Fibroblast of skin of left quadriceps (primary cell): Measurements from ENCODE around the gene RBM17.
"Not testable (repeated sequence)": the region's sequence is repeated elsewhere in the genome, so short reads cannot be mapped to it uniquely, and the experiment has no call there.

Source experiments
- DNase-seq, 2 experiments: peaks; one replicate each; pipeline ENCODE4 v3.0.0-alpha.2; 2013; ENCODE audit warnings: low read depth in 2 of 2

Gene RBM17

DNA sequence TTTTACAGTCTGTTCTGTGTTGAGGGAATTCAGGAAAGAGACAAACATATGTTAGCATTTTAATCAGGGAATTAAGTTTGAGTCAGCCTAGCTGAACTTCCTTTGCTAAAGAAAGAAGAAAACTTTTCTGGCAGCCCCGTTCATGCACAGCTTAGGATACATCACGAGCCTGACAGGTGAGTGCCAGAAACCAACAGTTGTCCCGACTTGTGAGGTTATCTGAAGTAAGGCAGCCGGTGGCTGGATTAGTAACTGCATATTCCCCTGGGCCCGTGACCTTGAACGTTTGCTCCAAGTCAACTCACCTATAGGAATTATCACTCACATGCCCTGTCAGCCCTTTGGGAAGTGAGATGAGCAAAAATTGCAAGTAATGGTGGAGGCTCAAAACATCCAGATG lies 24.1 kb downstream of the RBM17 start:
- no peak for DNase-seq

DNA sequence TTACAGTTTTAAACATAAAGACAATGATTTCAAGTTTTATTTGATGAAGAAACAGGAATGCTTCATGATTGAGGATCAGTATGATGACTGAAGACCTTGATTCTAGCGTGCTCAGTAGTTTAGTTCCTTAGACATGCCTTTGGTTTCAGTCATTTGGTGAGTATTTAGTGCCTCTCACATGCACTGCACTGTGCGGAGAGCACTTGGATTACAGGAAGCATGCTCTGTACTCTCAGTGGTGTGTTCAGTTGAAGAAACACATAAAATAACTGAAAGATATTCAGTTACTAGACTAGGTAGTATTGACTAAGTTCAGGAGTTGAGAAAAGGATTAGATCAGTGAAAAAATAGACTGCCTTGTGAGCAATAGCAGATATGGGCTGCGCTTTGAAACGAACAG lies 25.5 kb downstream of the RBM17 start:
- no peak for DNase-seq

DNA sequence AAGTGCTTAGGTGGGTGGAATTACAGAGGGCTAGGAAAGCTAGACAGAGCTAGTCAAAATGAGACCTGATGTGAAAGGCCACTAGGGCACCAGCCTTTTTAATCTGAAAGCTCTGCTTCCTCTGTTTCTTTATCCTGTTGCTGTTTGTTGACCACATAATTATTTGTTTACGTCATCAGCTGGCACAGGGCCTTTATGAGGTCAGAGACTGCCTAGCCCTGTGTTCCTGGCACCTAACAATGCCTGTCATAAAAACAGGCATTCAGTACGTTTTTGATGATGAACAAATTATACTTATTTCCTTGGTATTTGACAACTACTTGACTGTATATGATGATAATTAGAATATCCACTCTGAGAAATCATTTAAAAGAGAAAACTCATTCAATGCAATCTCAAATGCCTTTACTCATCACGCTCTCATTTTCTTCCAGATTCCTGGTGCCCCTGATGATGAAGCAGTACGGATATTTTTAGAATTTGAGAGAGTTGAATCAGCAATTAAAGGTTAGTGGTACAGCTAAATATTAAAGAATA lies 26.0 kb downstream of the RBM17 start:
- DNase-seq = no peak

DNA sequence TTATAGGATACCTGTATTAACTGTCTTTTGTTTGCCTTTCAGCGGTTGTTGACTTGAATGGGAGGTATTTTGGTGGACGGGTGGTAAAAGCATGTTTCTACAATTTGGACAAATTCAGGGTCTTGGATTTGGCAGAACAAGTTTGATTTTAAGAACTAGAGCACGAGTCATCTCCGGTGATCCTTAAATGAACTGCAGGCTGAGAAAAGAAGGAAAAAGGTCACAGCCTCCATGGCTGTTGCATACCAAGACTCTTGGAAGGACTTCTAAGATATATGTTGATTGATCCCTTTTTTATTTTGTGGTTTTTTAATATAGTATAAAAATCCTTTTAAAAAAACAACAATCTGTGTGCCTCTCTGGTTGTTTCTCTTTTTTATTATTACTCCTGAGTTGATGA lies 26.6 kb downstream of the RBM17 start:
- no peak for DNase-seq

DNA sequence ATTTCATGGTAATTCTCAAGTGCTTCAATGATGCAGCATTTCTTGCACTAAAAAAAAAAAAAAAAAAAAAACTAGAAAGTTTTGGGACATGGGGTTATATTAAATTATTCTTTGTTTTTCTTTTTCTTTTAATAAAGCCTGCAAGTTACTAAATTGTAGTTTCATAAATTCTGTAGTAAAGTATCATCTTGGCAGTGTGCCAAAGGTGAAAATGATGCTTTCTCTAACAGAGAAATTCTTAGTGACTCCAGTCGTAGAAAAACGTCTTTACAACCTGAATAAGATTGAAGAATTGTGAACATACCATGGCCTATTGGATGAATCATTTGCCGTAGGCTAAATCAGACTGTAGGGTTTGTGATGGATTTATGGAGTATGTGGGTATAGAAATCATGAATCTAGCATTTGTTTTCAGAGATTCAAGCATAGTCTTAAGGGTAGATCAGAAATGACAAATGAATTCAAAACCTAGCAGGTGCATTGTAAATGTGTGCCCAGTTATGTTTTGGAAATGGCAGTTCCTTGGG lies 27.1 kb downstream of the RBM17 start:
- DNase-seq = no peak

DNA sequence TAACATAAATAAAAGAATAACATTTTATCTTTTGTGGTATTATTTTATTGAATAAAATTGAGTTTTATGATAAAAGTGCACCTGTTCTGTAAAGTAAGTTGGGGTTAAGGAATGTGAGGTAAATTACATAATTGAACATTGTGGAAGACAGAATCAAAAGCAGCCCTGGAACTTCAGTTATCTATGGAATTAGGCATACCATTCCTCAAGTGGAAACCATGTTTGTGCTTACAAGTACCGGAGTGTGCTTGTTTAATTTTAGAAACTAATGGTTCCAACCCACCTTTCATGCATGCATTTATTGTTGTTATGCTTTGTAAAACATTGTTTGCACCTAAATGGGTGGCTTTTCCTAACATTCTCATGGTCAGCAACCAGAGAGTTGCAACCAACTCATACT lies 28.0 kb downstream of the RBM17 start:
- DNase-seq = no peak

DNA sequence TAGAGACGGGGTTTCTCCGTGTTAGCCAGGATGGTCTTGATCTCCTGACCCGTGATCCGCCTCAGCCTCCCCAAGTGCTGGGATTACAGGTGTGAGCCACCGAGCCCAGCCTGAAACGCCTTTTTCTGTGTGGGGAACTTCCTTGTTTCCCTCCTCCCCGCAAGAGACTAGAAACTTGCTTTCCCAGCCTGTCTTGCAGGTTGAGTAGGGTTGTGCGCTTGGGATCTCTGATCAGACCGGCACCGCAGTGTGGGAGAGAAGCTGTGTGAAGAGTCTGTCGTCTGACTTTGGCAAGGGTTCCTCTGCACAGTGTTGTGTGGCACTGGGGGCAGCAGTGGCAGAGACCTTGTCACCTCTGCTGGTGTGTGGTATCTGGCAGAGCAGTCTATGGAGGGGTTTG lies 28.9 kb downstream of the RBM17 start:
- DNase-seq = no peak

DNA sequence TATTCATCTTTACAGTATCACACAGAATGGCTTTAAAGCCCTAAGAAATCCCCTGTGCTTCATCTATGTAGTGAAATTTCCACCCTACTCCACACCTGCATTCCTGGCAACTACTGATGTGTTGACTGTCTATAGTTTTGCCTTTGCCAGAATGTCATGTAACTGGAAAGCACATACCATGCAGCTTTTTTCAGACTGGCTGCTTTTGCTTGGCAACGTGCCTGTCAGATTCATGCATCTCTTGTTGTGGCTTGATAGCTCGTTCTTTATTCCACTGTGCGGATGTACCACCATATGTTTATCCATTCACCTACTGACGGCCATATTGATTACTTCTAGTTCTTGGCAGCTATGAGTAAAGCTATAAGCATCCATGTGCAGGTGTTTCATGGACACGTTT lies 30.6 kb downstream of the RBM17 start:
- DNase-seq = no peak

DNA sequence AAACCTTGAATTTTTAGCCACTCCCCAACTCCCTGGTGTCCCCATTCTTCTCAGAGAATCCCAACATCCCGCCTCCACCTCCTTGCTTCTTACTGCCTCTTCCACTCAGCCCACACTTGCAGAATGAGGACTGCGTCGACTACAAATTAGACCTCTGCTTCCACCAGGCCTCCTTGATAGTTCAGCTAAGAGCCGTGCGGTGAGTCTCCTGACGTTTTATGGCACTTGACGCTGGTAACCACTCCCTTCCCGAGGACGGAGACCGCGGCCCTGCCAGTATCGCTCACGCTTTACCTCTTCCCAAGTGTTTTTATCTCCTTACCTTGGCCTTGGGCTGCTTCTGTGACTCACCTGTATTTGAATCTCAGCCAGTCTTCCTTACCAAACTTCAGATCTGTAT lies 31.1 kb downstream of the RBM17 start:
- no peak for DNase-seq

DNA sequence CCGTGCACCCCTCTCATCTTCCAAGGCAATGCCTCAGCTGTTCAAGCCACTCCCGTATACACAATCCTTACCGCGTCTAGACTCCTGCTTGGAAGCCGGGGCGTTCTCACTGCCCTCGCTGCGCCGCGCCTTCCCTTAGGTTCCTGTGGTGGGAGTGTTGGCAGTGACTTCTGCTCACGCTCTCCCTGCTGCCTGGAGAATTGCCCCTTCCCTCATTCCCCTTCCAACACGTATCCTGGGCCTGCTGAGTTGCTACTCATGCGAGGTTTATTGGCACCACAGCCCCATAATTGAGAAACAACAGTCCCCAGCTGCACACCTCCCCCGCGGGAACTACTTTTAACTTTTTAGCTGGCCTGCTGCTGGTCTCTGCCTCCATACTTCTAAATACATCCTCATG lies 31.9 kb downstream of the RBM17 start:
- no peak for DNase-seq

DNA sequence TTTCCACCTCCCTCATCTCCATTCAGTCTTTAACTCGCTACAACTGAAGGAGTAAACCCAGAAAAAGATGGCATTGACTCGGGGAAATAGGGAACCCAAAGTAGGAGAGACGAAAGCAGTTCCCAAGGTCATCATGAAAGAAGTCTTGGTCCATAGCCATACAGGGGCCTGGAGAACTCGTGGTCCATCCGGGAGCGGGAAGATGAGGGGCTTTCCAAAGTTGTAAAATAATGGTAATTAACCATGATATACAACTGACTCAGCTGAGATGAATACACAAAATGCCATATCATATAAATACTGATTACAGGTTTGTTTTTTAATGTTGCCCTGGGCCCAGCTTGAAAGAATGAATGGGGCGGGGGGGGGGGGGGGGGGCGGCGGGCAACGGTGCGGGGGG lies 32.3 kb downstream of the RBM17 start:
- no peak for DNase-seq

DNA sequence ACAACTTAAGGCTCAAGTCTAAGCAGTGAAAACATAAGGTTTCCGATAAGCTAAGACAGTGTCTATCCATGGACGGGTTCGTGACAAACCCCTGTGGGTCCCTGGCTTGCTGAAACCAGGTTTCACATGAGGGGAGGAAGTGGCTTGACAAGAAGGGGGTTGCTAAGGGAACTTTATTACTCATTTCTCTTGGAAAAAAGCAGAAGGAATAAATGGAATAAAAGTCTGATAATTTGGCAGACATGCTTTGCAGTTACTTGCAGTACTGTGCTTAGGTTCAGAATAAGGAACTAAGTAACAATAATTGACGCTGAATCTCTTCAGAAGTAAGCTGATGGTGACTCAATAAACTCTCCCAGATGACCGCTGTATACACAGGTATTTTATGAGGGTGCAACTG lies 34.7 kb downstream of the RBM17 start:
- DNase-seq = no peak

DNA sequence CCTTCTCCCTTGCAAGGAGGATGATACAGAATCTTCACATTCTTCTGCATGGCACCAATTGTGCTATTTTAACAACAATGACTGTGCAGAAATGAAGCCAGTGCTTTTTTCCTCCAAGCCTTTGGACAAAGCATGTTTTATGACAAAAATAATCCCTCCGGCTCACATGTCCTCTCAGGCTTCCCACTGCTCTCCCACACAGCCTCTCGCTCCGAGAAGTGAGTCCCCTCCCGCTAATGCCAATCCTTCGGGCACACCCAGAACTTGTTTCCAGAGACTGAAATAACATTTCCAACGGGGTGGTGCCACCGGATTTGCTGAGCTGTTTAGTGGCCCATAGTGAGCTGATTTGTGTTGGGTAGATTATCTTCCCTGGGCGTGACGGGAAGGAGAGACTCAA lies 35.8 kb downstream of the RBM17 start:
- no peak for DNase-seq

DNA sequence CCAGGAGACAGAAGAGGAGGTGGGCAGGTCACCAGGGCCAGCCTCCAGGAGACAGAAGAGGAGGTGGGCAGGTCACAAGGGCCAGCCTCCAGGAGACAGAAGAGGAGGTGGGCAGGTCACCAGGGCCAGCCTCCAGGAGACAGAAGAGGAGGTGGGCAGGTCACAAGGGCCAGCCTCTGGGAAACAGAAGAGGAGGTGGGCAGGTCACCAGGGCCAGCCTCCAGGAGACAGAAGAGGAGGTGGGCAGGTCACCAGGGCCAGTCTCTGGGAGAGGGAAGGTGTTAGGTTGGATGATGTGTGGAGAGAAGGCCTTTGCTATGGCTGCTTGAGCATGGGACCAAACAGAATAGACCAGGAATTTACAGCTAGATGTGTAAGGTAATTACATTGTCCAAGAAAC lies 38.6 kb downstream of the RBM17 start:
- DNase-seq = not testable (repeated sequence)

DNA sequence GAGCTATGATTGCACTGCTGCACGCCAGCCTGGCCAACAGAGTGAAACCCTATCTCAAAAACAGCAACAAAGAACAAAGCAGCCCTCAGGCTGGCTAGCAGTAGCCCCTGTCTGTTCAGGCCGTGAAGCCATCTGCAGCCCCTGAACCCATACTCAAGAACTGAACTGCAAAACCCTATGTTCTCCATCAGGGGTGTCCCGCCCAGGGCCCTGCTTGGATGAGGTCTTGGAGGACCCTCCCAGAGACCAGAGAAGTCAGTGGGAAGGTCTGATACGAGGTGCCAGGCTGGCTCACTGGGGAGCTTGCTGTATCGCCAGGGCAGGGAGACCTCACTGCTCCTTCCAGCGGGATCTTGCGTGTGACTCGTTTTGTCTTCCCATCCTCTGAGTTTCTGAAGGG lies 39.3 kb downstream of the RBM17 start:
- DNase-seq = no peak

DNA sequence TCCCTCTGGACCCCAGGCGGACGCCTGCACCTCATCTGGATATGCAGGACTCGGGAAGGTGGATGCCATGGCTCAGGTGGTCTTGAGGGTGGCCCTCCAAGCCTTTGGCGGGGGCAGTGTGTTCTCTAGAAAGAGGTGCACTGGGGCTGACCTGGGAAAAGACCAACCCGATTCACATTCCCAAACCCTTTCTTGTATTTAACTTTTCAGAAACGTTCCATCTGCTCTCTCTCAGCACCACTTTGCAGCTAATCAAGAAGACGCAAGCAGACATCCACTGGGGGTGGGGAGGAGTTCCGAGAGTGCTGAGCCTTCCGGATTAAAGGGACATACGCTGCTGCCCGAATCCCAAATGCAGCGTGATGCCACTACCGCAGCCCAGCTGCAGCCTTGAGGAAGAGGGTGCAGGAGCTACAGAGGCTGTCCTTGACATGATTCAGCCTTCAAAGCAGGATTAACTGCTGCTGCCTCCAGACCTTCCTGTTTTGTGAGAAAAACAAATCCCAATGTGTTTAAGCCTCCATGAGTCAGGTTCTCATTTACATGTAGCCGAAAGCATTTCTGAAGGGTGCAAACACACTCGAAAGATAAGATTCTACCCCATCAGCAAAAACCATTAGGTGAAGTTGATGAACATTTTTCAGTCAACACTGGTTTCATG lies 39.9 kb downstream of the RBM17 start:
- DNase-seq = no peak

DNA sequence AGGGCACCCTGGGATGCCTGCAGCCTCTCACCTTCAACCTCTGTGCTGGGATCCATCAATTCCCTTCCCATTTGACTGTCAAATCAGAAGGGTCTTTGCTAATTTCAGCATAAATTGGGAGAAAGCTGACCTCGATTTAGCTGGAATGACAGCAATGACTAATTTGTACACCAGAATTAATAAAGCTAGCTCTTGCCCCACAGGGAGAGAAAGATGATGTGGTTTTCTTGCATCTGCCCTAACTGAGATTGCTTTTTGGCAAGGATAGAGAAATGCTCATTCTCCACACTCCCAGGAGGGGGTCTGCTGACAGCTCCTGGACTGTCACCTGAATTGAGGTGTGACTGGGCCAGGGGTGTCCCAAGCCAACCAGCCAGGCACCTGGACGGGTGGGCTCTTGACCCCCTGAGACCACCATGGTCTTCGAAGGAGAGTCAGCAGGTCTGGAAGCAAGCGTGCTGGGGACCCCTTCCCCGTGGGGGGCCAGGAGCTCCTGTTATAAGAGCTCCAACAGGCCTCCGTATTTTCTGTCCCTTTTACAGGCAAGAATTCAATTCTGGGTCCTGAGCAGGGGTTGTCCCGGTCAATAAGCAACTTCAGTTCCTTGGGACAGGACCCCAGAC lies 42.1 kb downstream of the RBM17 start:
- DNase-seq = no peak

DNA sequence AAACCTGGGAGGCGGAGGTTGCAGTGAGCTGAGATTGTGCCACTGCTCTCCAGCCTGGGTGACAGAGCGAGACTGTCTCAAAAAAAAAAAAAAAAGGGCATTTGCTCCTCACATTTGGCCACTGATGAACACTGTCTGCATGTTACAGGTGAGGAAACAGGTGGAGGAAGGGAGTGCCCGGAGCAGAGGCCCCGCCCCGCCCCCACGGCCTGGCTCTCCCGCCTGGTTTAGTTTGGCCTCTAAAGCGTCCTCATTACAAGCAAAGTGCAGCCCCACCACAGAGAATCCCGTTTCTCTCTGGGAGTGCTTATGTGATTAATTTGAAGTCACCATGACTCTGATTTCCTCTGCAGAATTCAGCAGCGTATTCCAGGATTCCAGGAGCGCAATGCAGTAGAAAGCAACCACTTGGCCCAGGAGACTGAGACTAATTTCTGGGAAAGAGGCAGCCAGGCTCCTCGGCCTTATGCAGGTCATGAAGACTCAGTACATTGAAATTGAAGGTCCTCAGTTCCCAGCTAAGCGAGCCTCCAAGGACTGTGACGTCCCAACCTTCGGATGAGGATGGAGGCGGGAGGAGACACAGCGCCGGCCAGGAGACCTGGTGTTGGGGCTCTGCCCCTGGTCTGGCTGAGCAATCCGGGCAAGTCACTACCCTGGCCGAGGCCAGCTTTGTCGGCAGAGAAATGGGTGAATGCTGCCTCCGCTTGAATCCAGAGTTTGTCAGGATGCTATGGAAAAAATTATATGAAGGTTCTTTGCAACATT lies 44.7 kb downstream of the RBM17 start:
- no peak for DNase-seq

DNA sequence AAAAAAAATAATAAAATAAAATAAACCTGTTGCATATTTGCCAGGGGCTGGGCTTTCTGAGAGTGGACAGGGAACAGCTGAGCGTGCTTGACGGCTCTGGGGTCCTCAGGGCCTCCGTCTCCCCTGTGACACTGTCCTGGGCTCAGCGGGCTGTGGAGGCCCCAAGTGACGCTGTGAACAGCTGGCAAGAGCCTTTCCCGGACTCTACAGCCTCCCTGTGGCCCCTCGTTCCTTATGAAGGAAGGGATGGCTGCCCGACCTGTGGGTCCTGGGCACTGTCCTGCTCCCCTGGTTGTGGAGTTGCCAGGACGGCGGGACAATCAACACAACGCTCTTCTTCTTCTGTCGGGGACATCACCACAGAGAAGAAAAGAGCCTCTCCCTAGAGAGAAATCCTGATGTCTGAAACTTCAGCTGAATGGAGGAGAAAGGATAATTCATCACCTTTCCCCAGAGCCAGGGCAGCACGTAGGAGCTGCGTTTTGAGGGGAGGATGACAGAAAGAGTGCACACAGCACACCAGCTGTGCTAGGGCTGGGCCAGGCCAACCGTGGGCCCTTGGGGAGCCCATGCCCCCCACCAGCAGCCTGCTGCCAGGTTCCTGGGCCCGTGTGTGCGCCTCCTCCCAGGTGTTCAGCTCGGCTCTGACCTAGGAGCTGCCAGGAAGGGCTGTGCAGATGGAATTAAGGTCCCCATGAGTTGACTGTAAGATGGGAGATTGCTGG lies 45.4 kb downstream of the RBM17 start:
- DNase-seq = no peak

DNA sequence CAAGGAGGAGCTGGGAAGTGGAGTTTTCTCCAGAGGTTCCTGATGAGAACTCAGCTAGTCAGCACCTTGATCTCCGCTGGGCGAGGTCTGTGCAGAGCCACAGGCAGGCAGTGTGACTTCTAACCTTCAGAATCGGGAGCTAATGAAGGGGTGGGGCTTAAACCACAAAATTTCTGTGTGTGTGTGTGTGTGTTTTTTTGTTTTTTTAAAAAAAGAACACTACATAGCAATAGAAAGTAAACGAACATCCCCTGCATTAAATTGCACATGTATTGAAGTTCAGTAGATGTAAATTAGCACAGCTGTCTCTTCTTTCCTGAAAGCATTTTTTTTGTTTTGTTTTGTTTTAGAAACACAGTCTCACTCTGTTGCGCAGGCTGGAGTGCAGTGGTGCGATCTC lies 46.2 kb downstream of the RBM17 start:
- DNase-seq = no peak

DNA sequence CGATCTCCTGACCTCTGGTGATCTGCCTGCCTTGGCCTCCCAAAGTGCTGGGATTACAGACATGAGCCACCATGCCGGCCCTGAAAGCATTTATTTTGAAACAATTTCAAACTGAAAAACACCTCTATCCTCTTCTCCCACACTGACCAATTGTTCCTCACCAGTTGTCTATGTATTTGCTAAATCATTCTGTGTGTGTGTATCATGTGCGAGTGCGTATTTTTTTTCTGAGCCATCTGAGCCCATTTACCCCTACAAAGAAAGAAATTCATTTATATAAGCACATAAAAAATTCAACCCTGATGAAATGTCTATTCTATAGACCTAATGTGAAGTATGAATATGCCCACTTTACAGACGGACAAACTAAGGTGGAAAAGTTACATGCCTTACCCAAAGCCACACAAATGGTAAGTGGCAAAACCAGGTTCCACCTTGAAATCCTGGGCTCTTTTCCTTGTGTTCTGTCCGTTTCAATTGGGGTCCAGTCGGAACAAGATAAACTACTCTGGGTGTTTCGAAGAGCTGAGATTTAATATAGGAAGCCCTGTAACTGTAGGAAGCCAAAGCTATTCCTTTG lies 46.8 kb downstream of the RBM17 start:
- DNase-seq = no peak
